ENCODE measurements around the gene CLDN5.

CLDN5 gene

DNA sequence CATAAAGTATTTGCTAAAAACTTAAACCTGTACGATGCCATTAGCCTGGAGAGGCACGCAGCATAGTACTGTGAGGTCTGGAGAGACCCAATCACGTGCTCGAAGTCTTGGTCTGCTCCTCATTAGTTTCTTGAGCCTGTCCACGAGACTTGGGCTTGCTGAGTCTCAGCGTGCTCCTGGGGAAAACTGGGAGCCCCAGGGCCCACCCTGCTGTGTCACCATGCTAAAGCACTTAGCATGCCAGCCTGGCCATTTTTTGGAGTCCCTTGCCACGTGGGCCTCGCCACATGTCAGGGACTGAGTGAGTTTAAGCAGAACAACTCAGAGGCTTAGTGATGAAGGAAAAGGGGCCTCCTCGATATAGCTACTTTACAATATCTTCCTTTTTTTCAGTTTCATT is 41.9 kb downstream of the CLDN5 start:
- no peak overlapping the region for H3K4me3 ChIP-seq (ENCODE audit: low read depth, low read length)
- TF ChIP-seq, protein P1, sequence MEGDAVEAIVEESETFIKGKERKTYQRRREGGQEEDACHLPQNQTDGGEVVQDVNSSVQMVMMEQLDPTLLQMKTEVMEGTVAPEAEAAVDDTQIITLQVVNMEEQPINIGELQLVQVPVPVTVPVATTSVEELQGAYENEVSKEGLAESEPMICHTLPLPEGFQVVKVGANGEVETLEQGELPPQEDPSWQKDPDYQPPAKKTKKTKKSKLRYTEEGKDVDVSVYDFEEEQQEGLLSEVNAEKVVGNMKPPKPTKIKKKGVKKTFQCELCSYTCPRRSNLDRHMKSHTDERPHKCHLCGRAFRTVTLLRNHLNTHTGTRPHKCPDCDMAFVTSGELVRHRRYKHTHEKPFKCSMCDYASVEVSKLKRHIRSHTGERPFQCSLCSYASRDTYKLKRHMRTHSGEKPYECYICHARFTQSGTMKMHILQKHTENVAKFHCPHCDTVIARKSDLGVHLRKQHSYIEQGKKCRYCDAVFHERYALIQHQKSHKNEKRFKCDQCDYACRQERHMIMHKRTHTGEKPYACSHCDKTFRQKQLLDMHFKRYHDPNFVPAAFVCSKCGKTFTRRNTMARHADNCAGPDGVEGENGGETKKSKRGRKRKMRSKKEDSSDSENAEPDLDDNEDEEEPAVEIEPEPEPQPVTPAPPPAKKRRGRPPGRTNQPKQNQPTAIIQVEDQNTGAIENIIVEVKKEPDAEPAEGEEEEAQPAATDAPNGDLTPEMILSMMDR (IDR thresholded peaks at IDR 0.05; ENCODE audit: control insufficient read depth, extremely low read depth, insufficient read depth), result no peak
- no peak for DNase-seq (ENCODE audit: low read depth)

DNA sequence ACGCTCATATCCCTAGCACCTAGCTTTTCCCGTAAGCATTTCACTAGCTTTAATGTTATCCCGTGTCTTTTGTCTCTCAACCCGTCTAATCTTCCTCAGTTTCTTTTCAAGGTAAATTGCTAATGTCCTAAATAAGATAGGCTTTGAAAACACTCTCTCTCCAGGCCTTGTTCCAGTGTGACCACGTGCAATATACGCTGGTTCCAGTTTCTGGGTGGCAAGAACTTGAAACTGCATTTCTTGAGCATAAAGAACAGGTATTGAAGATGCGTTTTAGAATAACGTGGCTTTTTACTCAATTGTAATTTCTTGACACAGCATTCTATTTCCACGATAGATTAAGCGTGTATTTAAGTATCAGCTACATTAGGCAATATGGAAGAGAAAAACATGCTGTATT is 43.4 kb downstream of the CLDN5 start:
- H3K4me3 ChIP-seq (ENCODE audit: low read depth, low read length), result peak overlapping the region; percentile 92
- TF ChIP-seq, protein P1 (IDR thresholded peaks at IDR 0.05; ENCODE audit: control insufficient read depth, extremely low read depth, insufficient read depth), result no peak
- no peak for DNase-seq (ENCODE audit: low read depth)

DNA sequence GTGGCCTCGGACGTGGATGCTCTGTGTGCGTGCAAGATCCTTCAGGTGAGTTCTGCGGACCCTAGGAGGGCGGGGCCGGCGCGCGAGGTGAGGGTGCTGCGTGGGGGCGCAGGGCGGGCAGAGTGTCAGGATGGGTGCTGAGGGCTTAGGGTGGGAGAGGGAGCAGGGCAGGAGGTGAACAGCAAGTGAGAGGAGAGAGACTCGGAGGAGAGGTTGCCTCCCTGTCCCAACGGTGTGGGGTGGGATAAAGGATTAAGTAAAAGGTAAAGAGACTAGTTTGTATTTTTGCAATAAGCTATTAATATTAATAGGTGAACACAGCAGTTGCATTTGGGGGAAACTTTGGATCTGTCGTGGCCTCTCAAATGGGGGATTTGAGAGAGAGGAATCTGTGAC is 44.0 kb downstream of the CLDN5 start:
- no peak for DNase-seq (ENCODE audit: low read depth)
- TF ChIP-seq, protein P1 (IDR thresholded peaks at IDR 0.05; ENCODE audit: control insufficient read depth, extremely low read depth, insufficient read depth), result no peak
- peak overlapping the region; percentile 92 for H3K4me3 ChIP-seq (ENCODE audit: low read depth, low read length)

DNA sequence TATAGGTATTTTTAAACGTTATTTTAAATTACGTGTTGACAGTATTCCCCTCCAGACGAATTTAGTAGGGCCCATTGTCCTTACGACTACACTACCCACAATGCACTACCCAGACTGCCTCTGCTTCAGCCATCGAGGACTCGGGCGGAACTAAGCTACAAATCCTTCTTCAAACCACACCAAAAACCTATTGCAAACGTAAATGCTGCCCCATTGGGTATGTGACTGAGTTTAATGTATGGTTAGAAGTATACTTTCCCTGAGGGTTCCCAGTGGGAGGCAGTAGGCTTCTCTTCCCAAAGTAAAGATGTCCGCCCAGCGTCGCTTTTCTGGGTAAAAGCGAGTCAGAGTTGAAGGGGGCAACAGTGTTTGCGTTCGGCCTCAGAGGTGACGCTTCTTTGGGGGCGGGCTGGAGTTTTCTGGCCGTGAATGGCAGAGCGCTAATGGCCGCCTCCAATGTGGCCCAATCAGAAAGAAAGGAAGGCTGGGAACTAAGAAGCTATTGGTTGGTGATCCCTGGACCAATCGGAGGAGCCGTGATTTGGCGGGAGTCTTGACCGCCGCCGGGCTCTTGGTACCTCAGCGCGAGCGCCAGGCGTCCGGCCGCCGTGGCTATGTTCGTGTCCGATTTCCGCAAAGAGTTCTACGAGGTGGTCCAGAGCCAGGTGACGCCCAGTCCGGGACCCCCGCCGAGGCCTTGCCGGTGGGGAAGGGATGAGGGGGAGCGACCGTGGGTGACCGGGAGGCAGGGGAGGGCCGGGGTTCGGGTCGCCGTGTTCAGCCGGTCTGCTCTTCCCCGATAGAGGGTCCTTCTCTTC is 44.6 kb downstream of the CLDN5 start, which contains the start of gene CDC45:
Gene CDC45, plus strand, starts transcription at position 566 of the 818 bp plus-strand sequence. Its CDS starts 49 bp downstream, at position 615.
- TF ChIP-seq, protein P1 (IDR thresholded peaks at IDR 0.05; ENCODE audit: control insufficient read depth, extremely low read depth, insufficient read depth), result no peak
- DNase-seq (ENCODE audit: low read depth), result peak; percentile 97
- peak within 1 kb of the TSS; percentile 92 for H3K4me3 ChIP-seq (ENCODE audit: low read depth, low read length)

DNA sequence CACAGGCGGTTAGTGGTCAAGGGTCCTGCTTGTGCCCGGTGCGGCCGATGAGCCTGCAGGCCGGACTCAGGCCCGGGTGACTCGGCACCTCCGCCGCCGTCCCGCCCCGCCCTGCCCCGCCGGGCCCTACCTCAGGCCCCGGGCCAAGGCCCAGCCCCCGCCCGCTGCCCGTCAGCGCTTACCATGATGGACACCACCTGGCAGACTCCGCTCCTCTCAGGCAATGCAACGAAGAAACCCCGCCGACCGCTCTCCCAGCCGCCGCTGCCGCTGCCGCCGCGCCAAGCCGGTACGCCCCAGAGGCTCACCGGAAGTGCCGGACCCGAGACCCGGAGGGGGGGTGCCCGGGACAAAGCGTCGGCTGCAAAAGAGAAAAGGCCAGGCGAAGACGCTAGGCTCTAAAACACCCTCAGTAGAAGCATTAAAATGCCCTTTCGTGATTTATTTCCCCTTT is 45.3 kb downstream of the CLDN5 start, which contains the start of gene UFD1:
Gene UFD1, minus strand, starts transcription at position 293 of the 454 bp plus-strand sequence. Its CDS starts 108 bp downstream, at position 185.
- peak within 1 kb of the TSS; percentile 92 for H3K4me3 ChIP-seq (ENCODE audit: low read depth, low read length)
- TF ChIP-seq, protein P1 (IDR thresholded peaks at IDR 0.05; ENCODE audit: control insufficient read depth, extremely low read depth, insufficient read depth), result no peak
- DNase-seq (ENCODE audit: low read depth), result peak; percentile 31

DNA sequence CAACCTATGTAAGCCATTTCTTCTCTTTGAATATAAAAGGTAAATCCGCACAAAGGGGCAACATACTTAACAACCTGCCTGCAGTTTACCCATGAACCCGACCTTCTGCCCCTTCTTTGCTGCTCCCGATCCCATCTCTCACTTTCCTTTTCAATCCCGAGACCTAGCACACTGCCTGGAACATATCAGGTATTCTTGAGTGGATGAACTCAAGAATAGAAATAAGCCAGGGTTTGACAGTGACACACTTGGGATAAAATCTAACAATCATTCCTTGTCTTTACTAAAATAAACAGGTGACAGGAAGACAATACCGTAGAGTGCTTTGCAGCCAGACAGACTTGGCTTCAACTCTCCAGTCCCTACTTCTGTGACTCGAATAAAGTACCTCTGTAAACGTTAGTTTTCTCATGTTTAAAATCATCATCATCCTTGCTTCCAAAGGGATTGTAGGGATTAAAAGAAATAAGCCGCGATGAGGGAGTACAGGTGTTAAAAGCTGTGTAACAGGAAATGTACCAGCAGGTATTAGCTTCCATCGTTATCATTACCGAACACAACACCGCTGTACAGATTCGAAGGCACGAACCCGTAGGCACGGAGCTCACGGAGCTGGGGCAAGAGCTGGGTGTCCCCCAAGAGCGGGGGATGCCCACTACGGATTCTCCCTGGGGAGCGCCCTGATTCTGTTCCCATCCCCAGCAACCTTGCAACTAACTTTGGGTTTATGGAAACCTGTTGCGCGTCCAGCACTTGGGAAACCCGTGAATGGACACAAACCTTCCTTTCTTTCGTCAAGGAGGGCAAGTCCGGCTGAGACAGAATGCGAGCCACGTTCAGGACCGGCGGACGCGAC is 45.9 kb downstream of the CLDN5 start:
- no peak for DNase-seq (ENCODE audit: low read depth)
- peak overlapping the region; percentile 92 for H3K4me3 ChIP-seq (ENCODE audit: low read depth, low read length)
- TF ChIP-seq, protein P1 (IDR thresholded peaks at IDR 0.05; ENCODE audit: control insufficient read depth, extremely low read depth, insufficient read depth), result no peak

All from LNCaP clone FGC (cell line).